Hematopoietic multipotent progenitor cell treated with erythropoietin and hydrocortisone succinate and interleukin-3 and kit ligand, for 17 days (in vitro differentiated cells): ENCODE measurements around the gene PTPRN2.

Source experiments
- DNase-seq: peaks from one replicate; pipeline ENCODE4 v3.0.0-alpha.2; 2015; ENCODE audit warnings: low spot score

The PTPRN2 gene

GRCh38 chr7:157690833-157691585 lies 896.6 kb downstream of the PTPRN2 start:
- DNase-seq: no peak

- DNase-seq: no peak
These were observed 897.4 kb downstream of the PTPRN2 start for GRCh38 chr7:157690058-157690832.

- no peak for DNase-seq
These were observed 898.2 kb downstream of the PTPRN2 start for GRCh38 chr7:157689269-157690057.

- DNase-seq: no peak
These were observed 898.9 kb downstream of the PTPRN2 start for GRCh38 chr7:157688533-157689268.

GRCh38 chr7:157687845-157688532 lies 899.6 kb downstream of the PTPRN2 start:
- no peak for DNase-seq

GRCh38 chr7:157687158-157687557 lies 900.5 kb downstream of the PTPRN2 start:
- no peak for DNase-seq

- DNase-seq: no peak
These were observed 901.2 kb downstream of the PTPRN2 start for GRCh38 chr7:157686285-157686894.

GRCh38 chr7:157685430-157686284 lies 902.0 kb downstream of the PTPRN2 start:
- no peak for DNase-seq

- no peak for DNase-seq
These were observed 902.7 kb downstream of the PTPRN2 start for GRCh38 chr7:157684909-157685429.

GRCh38 chr7:157684157-157684908 lies 903.3 kb downstream of the PTPRN2 start:
- DNase-seq: no peak

- no peak for DNase-seq
These were observed 903.9 kb downstream of the PTPRN2 start for GRCh38 chr7:157683747-157684156.

- DNase-seq: no peak
These were observed 904.5 kb downstream of the PTPRN2 start for GRCh38 chr7:157682946-157683746.

- DNase-seq: no peak
These were observed 905.3 kb downstream of the PTPRN2 start for GRCh38 chr7:157682064-157682945.

- DNase-seq: no peak
These were observed 908.0 kb downstream of the PTPRN2 start for GRCh38 chr7:157679607-157680006.

GRCh38 chr7:157678501-157678900 lies 909.1 kb downstream of the PTPRN2 start:
- DNase-seq: no peak

- DNase-seq: no peak
These were observed 911.0 kb downstream of the PTPRN2 start for GRCh38 chr7:157676456-157677255.
